ENCODE results near the gene TGFB3. TPM values are rescaled to one million over a fixed set of nuclear protein-coding genes. Genes with fewer than 3 reads are reported as not detected.

The TGFB3 gene
- total and polyA plus RNA-seq, 2 donors (not counting 3 experiments of a cell fraction or from before 2014, with no cell fraction given), result 5.3 to 5.4 TPM

DNA sequence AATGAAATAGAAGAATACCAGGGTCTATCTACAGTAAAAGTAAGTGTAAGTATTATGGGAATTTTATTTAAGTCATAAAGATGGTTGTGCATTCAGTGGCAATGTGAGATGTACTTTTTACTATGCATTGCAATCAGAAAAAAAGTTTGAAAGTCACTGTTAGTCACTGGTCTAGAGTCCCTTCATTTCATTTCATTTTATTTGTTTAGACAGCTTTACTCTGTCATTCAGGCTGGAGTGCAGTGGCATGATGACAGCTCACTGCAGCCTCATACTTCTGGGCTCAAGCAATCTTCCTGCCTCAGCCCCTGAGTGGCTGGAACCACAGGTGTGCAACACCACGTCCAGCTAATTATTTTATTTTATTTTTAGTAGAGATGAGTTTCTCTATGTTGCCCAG, 42.6 kb downstream of the TGFB3 start:
- H3K36me3 ChIP-seq (ENCODE audit: control insufficient read depth in 2 of 2, extremely low read depth in 1 of 2, insufficient read depth in 2 of 2, low read length in 2 of 2), result peaks cover 0 to 3% of the 10 kb centered on the region in 2 experiments
- dilution Hi-C loops (cut with MboI; ENCODE audit: extremely low pct_ligation_motif_present, low sequenced_read_pairs), result no loop called here
- H3K79me2 ChIP-seq (ENCODE audit: control insufficient read depth, insufficient read depth, low read length), result no peaks in the 10 kb centered on the region
- no peaks in the 10 kb centered on the region for H3K9me1 ChIP-seq (replicated peaks; ENCODE audit: control insufficient read depth, extremely low read depth, insufficient read depth, low read length)
- no peak overlapping the region for H2AFZ ChIP-seq (ENCODE audit: low read depth, low read length)
- H3K4me2 ChIP-seq (ENCODE audit: insufficient read depth, low read length), result no peak overlapping the region
- intact Hi-C loops (cut with micrococcal nuclease), result no loop called here
- no peak overlapping the region for H3K27ac ChIP-seq (ENCODE audit: insufficient read depth, low read depth, low read length)
- H3K4me3 ChIP-seq (replicated peaks in 1 of 3; ENCODE audit: insufficient read depth in 1 of 3, low read depth in 1 of 3, low read length in 3 of 3), result no peak overlapping the region
- H4K20me1 ChIP-seq (replicated peaks; ENCODE audit: control insufficient read depth, extremely low read depth, insufficient read depth, low read length), result no peaks in the 10 kb centered on the region
- POLR2A ChIA-PET, result no interaction called here
- CTCF ChIA-PET, result interaction anchor here (1.0 to 4.1 kb wide), 3 partner anchors 33 to 230 kb away, joined by 3 to 37 read pairs (median 3); no protein-coding TSS in a partner anchor
- H3K27me3 ChIP-seq (ENCODE audit: control insufficient read depth in 2 of 2, insufficient read depth in 2 of 2, low read length in 2 of 2), result no peaks in the 10 kb centered on the region
- TF ChIP-seq POLR2A (IDR thresholded peaks at IDR 0.05; ENCODE audit: low read depth, low read length), result no peak
- TF ChIP-seq GATA2 (IDR thresholded peaks at IDR 0.05; ENCODE audit: insufficient read depth, insufficient read length, low read depth, low read length), result no peak
- TF ChIP-seq EZH2 (IDR thresholded peaks at IDR 0.05; ENCODE audit: borderline replicate concordance, low read depth, low read length, severe bottlenecking), result no peak
- TF ChIP-seq MYC (IDR thresholded peaks at IDR 0.05; ENCODE audit: low read depth, low read length), result no peak
- no peak for TF ChIP-seq JUN (IDR thresholded peaks at IDR 0.05; ENCODE audit: borderline replicate concordance, insufficient read depth, insufficient read length, low read depth)
- TF ChIP-seq, protein P1, sequence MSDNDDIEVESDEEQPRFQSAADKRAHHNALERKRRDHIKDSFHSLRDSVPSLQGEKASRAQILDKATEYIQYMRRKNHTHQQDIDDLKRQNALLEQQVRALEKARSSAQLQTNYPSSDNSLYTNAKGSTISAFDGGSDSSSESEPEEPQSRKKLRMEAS (IDR thresholded peaks at IDR 0.05; ENCODE audit: insufficient read depth, insufficient read length), result no peak
- TF ChIP-seq, protein P2, sequence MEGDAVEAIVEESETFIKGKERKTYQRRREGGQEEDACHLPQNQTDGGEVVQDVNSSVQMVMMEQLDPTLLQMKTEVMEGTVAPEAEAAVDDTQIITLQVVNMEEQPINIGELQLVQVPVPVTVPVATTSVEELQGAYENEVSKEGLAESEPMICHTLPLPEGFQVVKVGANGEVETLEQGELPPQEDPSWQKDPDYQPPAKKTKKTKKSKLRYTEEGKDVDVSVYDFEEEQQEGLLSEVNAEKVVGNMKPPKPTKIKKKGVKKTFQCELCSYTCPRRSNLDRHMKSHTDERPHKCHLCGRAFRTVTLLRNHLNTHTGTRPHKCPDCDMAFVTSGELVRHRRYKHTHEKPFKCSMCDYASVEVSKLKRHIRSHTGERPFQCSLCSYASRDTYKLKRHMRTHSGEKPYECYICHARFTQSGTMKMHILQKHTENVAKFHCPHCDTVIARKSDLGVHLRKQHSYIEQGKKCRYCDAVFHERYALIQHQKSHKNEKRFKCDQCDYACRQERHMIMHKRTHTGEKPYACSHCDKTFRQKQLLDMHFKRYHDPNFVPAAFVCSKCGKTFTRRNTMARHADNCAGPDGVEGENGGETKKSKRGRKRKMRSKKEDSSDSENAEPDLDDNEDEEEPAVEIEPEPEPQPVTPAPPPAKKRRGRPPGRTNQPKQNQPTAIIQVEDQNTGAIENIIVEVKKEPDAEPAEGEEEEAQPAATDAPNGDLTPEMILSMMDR (IDR thresholded peaks at IDR 0.05; ENCODE audit: extremely low read depth in 1 of 2, insufficient read depth in 1 of 2, low read depth in 1 of 2, low read length in 2 of 2), result no peak
- no peak for TF ChIP-seq POLR2AphosphoS5 (IDR thresholded peaks at IDR 0.05; ENCODE audit: insufficient read depth, low read depth, low read length)
- no peak for TF ChIP-seq FOS (IDR thresholded peaks at IDR 0.05; ENCODE audit: borderline replicate concordance, insufficient read depth, low read length)
- no TSS peak for BruUV-seq (replicated peaks)
- no peaks in the 10 kb centered on the region for H3K9me3 ChIP-seq (replicated peaks; ENCODE audit: control insufficient read depth, insufficient read depth, low read length)
- H3K9ac ChIP-seq (replicated peaks; ENCODE audit: extremely low read depth, insufficient read depth, low read length), result no peak overlapping the region
- DNase-seq (ENCODE audit: low read depth, low spot score) (no peak), FAIRE-seq (no peak)
- H3K4me1 ChIP-seq (ENCODE audit: control insufficient read depth, extremely low read depth, insufficient read depth, low read length), result no peaks in the 10 kb centered on the region
